GM12878 (cell line): ENCODE measurements around the gene YPEL4. TPM values are rescaled to one million over a fixed set of nuclear protein-coding genes. Genes with fewer than 3 reads are reported as not detected.

Experiments used
- ATAC-seq: fragments of 200-7000 bp; cut with Tn5 transposase; 3 replicates; pipeline ENCODE4 v1.9.1; 2020; ENCODE audit warnings: mild to moderate bottlenecking, moderate library complexity
- BruUV-seq: library from RNA; stranded (reverse); fragments of 400-500 nt; replicated peaks from 2 replicates; lab custom pipeline; 2021; lab: Mats Ljungman, UMichigan
- CTCF ChIA-PET: fragments of 300-600 bp; sonication (Branson Sonifier 250); formaldehyde crosslinking; extraction: SDS; loops from one replicate; lab custom pipeline; 2021; ENCODE audit warnings: inconsistent platforms; lab: Yijun Ruan, JAX
- POLR2A ChIA-PET: fragments of 350-600 bp; formaldehyde crosslinking; extraction: SDS; loops from one replicate; lab custom pipeline; 2021; ENCODE audit warnings: inconsistent platforms; lab: Charles Lee
- RAD21 ChIA-PET: fragments of 300-600 bp; sonication (Branson Sonifier 250); formaldehyde crosslinking; loops from one replicate; lab custom pipeline; 2023; ENCODE audit warnings: antibody characterized with exemption; ENCODE audit not compliant: unreplicated experiment; lab: Charles Lee
- SMC1A ChIA-PET: fragments of 300-600 bp; sonication (Branson Sonifier 250); formaldehyde crosslinking; loops from one replicate; lab custom pipeline; 2023; ENCODE audit not compliant: unreplicated experiment, uncharacterized antibody; lab: Charles Lee
- DNase-seq: peaks from one replicate; pipeline ENCODE4 v3.0.0-alpha.2; 2011; ENCODE audit warnings: low read depth, low spot score
- FAIRE-seq: peaks from 3 replicates; lab custom pipeline; 2011; peaks lifted over from hg19 to GRCh38; lab: Jason Lieb, UNC
- H2AFZ ChIP-seq: 2 replicates; pipeline ENCODE4 v1.6.0; 2011; ENCODE audit warnings: low read depth, low read length, control low read depth; ENCODE audit not compliant: control insufficient read depth
- H3K27ac ChIP-seq: 2 replicates; pipeline ENCODE4 v1.5.1; 2011; ENCODE audit warnings: control low read depth; ENCODE audit not compliant: control insufficient read depth, insufficient read depth
- H3K27me3 ChIP-seq, 2 experiments: replicated peaks in 1 of 2; 2 replicates each; pipeline versions ENCODE4 v1.6.0 to v1.6.1; 2011; ENCODE audit warnings: low read length in 1 of 2; ENCODE audit not compliant: control insufficient read depth in 2 of 2, insufficient read depth in 2 of 2
- H3K36me3 ChIP-seq, 2 experiments: 2 replicates each; pipeline ENCODE4 v1.5.1; 2011; ENCODE audit warnings: low read length in 1 of 2; ENCODE audit not compliant: control insufficient read depth in 2 of 2, insufficient read depth in 2 of 2
- H3K4me1 ChIP-seq: 2 replicates; pipeline ENCODE4 v1.6.1; 2011; ENCODE audit warnings: mild to moderate bottlenecking, low read length, moderate library complexity, mixed read lengths; ENCODE audit not compliant: control insufficient read depth, insufficient read depth
- H3K4me2 ChIP-seq: 2 replicates; pipeline ENCODE4 v1.6.0; 2011; ENCODE audit warnings: control low read depth; ENCODE audit not compliant: control insufficient read depth, insufficient read depth
- H3K4me3 ChIP-seq: fragments of 200-600 bp; sonication (generic); 2 replicates; pipeline ENCODE4 v1.5.1; 2016
- H3K79me2 ChIP-seq: 2 replicates; pipeline ENCODE4 v1.6.0; 2011; ENCODE audit warnings: low read length; ENCODE audit not compliant: control insufficient read depth, insufficient read depth
- H3K9ac ChIP-seq: 2 replicates; pipeline ENCODE4 v1.8.0; 2011; ENCODE audit warnings: low read length, control low read depth, mixed read lengths; ENCODE audit not compliant: control insufficient read depth, insufficient read depth
- H3K9me3 ChIP-seq: replicated peaks from 3 replicates; pipeline ENCODE4 v1.5.1; 2011; ENCODE audit warnings: mild to moderate bottlenecking, low read length; ENCODE audit not compliant: control insufficient read depth, insufficient read depth
- H4K20me1 ChIP-seq: 2 replicates; pipeline ENCODE4 v1.6.0; 2011; ENCODE audit not compliant: control insufficient read depth, insufficient read depth
- CREB1 ChIP-seq: IDR thresholded peaks from 2 replicates; pipeline ENCODE4 v1.6.1; 2012; ENCODE audit warnings: low read depth, mild to moderate bottlenecking, inconsistent platforms
- CREM ChIP-seq: IDR thresholded peaks from 2 replicates; pipeline ENCODE4 v1.6.1; 2014; ENCODE audit warnings: antibody characterized with exemption, low read depth
- CTCF ChIP-seq, 3 experiments: IDR thresholded peaks in 2 of 3; conservative IDR thresholded peaks in 1 of 3; 2 replicates each; pipeline ENCODE4 v1.5.1; 2011; ENCODE audit warnings: low read depth in 3 of 3, low read length in 3 of 3, mild to moderate bottlenecking in 3 of 3, control low read depth in 2 of 3, moderate library complexity in 2 of 3, inconsistent platforms in 1 of 3, mixed read lengths in 1 of 3; ENCODE audit not compliant: control insufficient read depth in 2 of 3, insufficient read depth in 1 of 3; ENCODE audit errors: extremely low read depth in 1 of 3
- EGR1 ChIP-seq, 2 experiments: IDR thresholded peaks; 1 replicate in 1 of 2; 2 replicates in 1 of 2; pipeline ENCODE4 v1.6.1; 2011 to 2012; ENCODE audit warnings: low read depth in 2 of 2, low read length in 2 of 2, borderline replicate concordance in 1 of 2, mild to moderate bottlenecking in 1 of 2, moderate library complexity in 1 of 2
- PML ChIP-seq: IDR thresholded peaks from 2 replicates; pipeline ENCODE4 v1.6.1; 2012; ENCODE audit warnings: low read length, inconsistent platforms
- RAD21 ChIP-seq: IDR thresholded peaks from 2 replicates; pipeline ENCODE4 v1.6.1; 2011; ENCODE audit warnings: mild to moderate bottlenecking, low read depth, low read length, moderate library complexity; ENCODE audit not compliant: insufficient read depth
- RCOR1 ChIP-seq: conservative IDR thresholded peaks from 2 replicates; pipeline ENCODE4 v1.6.1; 2012; ENCODE audit warnings: low read depth, low read length, improper control_type of control experiment
- SKIL ChIP-seq: fragments of 450-650 bp; IDR thresholded peaks from 2 replicates; pipeline ENCODE4 v1.6.1; 2017; ENCODE audit warnings: mild to moderate bottlenecking, low read depth, inconsistent platforms; ENCODE audit not compliant: poor library complexity, severe bottlenecking
- SMARCA5 ChIP-seq: fragments of 450-650 bp; IDR thresholded peaks from 2 replicates; pipeline ENCODE4 v1.6.1; 2017; ENCODE audit warnings: mild to moderate bottlenecking
- SMC3 ChIP-seq: IDR thresholded peaks from 2 replicates; pipeline ENCODE4 v1.6.1; 2011; ENCODE audit warnings: low read length, improper control_type of control experiment, borderline replicate concordance
- ZNF622 ChIP-seq: fragments of 450-650 bp; IDR thresholded peaks from 2 replicates; pipeline ENCODE4 v1.6.1; 2017; ENCODE audit warnings: mild to moderate bottlenecking, inconsistent platforms
- WGBS: methylation state at CpG from one replicate; pipeline ENCODE4 v1.1.6; 2016; ENCODE audit warnings: low lambda C conversion rate; ENCODE audit not compliant: insufficient replicate concordance, insufficient coverage; ENCODE audit errors: missing lambda C conversion rate; 5-methylcytosine and 5-hydroxymethylcytosine counted together
- in situ Hi-C: fragments of 300-500 bp; cut with MboI; formaldehyde crosslinking; loops from 9 replicates; pipeline ENCODE4 v1.14.3; 2018; ENCODE audit warnings: mixed read lengths
- intact Hi-C: fragments of 100-400 bp; cut with micrococcal nuclease; formaldehyde crosslinking; loops from one replicate; pipeline ENCODE4 v1.14.2; 2022; ENCODE audit not compliant: unreplicated experiment
- polyA plus RNA-seq, 11 experiments: library from polyadenylated mRNA; depleted of rRNA in 4 of 11; unstranded in 6 of 11; stranded (reverse) in 5 of 11; fragments of >200 nt; fragmentation: Nextera tagmentation in 4 of 11; fragmentation: Illumina TruSeq in 1 of 11; extraction: Ambion mirVana in 4 of 11; extraction: Trizol in 1 of 11; gene quantifications; 1 replicate in 1 of 11; 2 replicates in 10 of 11; pipeline versions ENCODE4 v1.2.1 to v1.2.3, GENCODE V29; 2011 to 2016; ENCODE audit warnings: inconsistent platforms in 2 of 11, missing spikeins in 2 of 11, low read depth in 1 of 11
- total RNA-seq, 4 experiments: library from RNA; depleted of rRNA in 3 of 4; stranded (reverse); fragments of >200 nt in 3 of 4; fragmentation: Illumina TruSeq in 1 of 4; extraction: Trizol in 1 of 4; gene quantifications; 2 replicates each; pipeline versions ENCODE4 v1.2.1 to v1.2.3, GENCODE V29; 2013 to 2021
- TF ChIP-seq, protein P1 (sequence below): IDR thresholded peaks from 2 replicates; pipeline ENCODE4 v1.6.1; 2011; ENCODE audit warnings: borderline replicate concordance, low read depth, mild to moderate bottlenecking, moderate library complexity, low read length; ENCODE audit not compliant: insufficient read depth, poor library complexity, severe bottlenecking

Gene YPEL4
- total and polyA plus RNA-seq, 10 of the 15 experiments (the other 5 are each of a cell fraction or from before 2014, with no cell fraction given), result 0.07 to 0.50 (median 0.13) TPM; not detected in 5

DNA sequence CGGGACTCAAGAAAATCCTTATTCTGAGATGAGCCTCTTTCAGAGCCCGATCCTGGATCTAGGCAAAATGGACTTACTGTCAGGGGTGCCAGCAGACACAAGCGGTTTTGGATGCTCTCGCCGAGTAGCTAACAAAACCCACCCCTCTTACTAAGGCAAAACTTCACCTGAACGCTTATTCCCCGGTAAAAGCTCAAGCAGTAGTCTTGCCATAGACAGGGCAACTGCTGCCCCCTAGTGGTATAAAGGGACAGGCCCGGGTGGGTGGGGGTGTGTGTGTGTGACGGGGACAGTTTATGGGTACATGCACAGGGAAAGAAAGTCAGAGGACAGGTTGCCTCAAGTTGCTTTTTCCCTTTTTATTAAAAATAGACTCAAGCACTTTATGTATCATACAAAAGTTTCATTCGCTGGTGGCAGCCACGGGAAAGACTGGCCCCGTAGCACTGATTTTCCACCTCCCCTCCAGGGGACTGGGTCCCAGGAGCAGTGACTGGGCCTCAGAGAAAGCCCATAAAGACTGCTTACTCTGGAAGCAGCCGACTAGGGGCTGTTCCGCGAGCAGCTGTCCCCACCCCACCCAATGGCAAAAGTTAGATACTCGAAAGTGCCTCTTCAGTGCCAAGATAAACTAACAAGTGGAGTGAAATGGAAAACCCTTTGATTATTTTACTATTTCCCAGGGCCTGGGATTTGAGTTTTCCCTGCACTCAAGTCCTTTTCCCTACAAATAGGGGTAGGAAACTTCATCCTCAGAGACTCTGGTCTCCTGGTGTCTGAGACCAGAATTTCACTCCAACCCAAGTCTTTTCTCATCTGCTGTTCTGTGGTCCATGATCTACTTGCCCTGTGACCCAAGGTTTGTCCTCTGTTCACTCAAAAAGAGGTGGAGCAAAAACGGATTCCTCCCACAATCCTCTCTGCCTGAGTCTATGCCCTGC is 4.7 kb downstream of the YPEL4 start:
- WGBS, result 18% methylated on average over 17 of the region's 17 CpGs
- no peaks in the 10 kb centered on the region for H4K20me1 ChIP-seq
- RAD21 ChIA-PET, result interaction anchor here (0.6 to 3.2 kb wide), 13 partner anchors 11 to 299 kb away, joined by 3 to 34 read pairs (median 4); partner anchors contain the start of genes SLC43A1 and UBE2L6
- SMC1A ChIA-PET, result interaction anchor here (0.7 to 5.8 kb wide), 18 partner anchors 10 to 302 kb away, joined by 3 to 45 read pairs (median 5); partner anchors contain the start of genes CLP1 and UBE2L6
- DNase-seq (no peak), FAIRE-seq (no peak), ATAC-seq (peak; percentile 85)
- H3K4me1 ChIP-seq, result peaks cover 12% of the 10 kb centered on the region
- H3K9ac ChIP-seq, result no peak overlapping the region
- no peak overlapping the region for H3K4me3 ChIP-seq
- peaks cover 10 to 17% of the 10 kb centered on the region in 2 experiments for H3K27me3 ChIP-seq
- TF ChIP-seq RCOR1 (no peak), CTCF (IDR thresholded peaks at IDR 0.05 in 2 of 3, conservative IDR thresholded peaks at IDR 0.05 in 1 of 3; ENCODE audit: control insufficient read depth in 2 of 3, extremely low read depth in 1 of 3, insufficient read depth in 1 of 3, low read depth in 3 of 3, low read length in 3 of 3) (peak; percentile 73 to 85 (median 85)), CREB1 (peak; percentile 49; the same call in 1 of the 2 replicates), EGR1 (IDR thresholded peaks at IDR 0.05; ENCODE audit: borderline replicate concordance in 1 of 2, low read depth in 2 of 2, low read length in 2 of 2) (peak in 1 of 2 experiments; percentile 50; a peak in 1 of 3 replicates), SMARCA5 (peak; percentile 23; the same call in 1 of the 2 replicates), RAD21 (peak; percentile 93), SKIL (peak; percentile 26), PML (0 out of 2 replicates have a peak, but pooled peaks have one; percentile 4), ZNF622 (no peak), SMC3 (peak; percentile 53; the same call in 1 of the 2 replicates), CREM (0 out of 2 replicates have a peak, but pooled peaks have one; percentile 20)
- TF ChIP-seq, protein P1, sequence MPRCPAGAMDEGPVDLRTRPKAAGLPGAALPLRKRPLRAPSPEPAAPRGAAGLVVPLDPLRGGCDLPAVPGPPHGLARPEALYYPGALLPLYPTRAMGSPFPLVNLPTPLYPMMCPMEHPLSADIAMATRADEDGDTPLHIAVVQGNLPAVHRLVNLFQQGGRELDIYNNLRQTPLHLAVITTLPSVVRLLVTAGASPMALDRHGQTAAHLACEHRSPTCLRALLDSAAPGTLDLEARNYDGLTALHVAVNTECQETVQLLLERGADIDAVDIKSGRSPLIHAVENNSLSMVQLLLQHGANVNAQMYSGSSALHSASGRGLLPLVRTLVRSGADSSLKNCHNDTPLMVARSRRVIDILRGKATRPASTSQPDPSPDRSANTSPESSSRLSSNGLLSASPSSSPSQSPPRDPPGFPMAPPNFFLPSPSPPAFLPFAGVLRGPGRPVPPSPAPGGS, result no peak
- no peak overlapping the region for H2AFZ ChIP-seq
- no TSS peak for BruUV-seq
- H3K79me2 ChIP-seq, result no peaks in the 10 kb centered on the region
- POLR2A ChIA-PET, result interaction anchor here (0.5 to 1.4 kb wide), 4 partner anchors 11 to 118 kb away, joined by 3 to 8 read pairs (median 5); partner anchors contain the start of gene UBE2L6
- no peaks in the 10 kb centered on the region for H3K36me3 ChIP-seq
- in situ Hi-C loops, result loop anchor here (5.0 kb wide), 3 partner anchors 78 to 298 kb away; partner anchors contain the start of gene UBE2L6
- intact Hi-C loops, result loop anchor here (2.0 kb wide), 1 partner anchor 152 kb away; no protein-coding TSS in a partner anchor
- CTCF ChIA-PET, result interaction anchor here (0.6 to 13.9 kb wide), 44 partner anchors 10 to 302 kb away, joined by 3 to 319 read pairs (median 4); partner anchors contain the start of genes CLP1, MED19, RTN4RL2 and TIMM10
- no peaks in the 10 kb centered on the region for H3K9me3 ChIP-seq
- H3K27ac ChIP-seq, result no peak overlapping the region
- no peak overlapping the region for H3K4me2 ChIP-seq
